Measurements from ENCODE around the gene REEP1. TPM values are rescaled to one million over a fixed set of nuclear protein-coding genes. Genes with fewer than 3 reads are reported as not detected.

Gene REEP1
- total and polyA plus RNA-seq, 9 of the 15 experiments (the other 6 are each of a cell fraction or from before 2014, with no cell fraction given), result 0.11 to 0.67 (median 0.13) TPM

DNA sequence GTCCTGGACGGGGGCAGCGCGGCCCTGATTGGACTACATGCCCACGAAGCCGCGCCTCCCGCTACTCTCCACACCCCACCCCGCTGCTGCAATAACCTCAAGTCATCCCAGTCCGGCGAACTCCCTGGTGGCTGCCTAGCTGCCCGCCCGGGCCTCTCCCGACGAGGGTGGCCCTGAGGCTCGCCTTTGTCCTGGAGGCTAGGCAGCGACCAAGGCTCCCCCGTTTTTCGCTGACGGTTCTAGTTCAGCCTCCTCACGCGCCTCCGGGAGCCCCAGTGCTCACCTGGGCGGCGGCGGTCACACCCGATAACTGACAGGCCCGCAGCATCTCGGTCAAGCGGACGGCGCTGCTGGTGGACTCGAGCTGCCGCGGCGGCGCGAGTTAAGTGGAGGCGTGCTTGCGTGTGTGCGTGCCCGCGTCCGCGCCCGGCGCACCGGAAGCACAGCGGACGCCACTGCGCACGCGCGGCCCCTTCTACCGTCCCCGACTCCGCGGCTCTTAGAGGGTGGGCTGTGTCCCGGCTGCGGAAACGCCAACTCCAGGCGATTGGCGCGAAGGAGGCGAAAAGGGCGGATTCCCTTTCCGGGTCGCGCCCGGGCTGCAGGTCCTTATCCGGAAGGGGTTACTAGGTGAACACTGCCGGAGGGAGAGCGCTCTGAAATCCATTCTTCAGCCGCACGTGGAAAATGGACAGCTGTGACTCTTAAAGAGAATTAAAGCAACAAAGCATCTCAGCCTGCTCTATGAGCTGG, 142.2 kb downstream of the REEP1 start, which contains the start of gene IMMT (continued):
- TF ChIP-seq, protein P1, sequence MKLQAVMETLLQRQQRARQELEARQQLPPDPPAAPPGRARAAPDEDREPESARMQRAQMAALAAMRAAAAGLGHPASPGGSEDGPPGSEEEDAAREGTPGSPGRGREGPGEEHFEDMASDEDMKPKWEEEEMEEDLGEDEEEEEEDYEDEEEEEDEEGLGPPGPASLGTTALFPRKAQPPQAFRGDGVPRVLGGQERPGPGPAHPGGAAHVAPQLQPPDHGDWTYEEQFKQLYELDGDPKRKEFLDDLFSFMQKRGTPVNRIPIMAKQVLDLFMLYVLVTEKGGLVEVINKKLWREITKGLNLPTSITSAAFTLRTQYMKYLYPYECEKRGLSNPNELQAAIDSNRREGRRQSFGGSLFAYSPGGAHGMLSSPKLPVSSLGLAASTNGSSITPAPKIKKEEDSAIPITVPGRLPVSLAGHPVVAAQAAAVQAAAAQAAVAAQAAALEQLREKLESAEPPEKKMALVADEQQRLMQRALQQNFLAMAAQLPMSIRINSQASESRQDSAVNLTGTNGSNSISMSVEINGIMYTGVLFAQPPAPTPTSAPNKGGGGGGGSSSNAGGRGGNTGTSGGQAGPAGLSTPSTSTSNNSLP (IDR thresholded peaks at IDR 0.05; ENCODE audit: borderline replicate concordance, low read depth, low read length), result 0 out of 2 replicates have a peak, but pooled peaks have one; percentile 6
- peak; percentile 27; the same call in 1 of the 2 replicates for TF ChIP-seq BRD4 (IDR thresholded peaks at IDR 0.05)

DNA sequence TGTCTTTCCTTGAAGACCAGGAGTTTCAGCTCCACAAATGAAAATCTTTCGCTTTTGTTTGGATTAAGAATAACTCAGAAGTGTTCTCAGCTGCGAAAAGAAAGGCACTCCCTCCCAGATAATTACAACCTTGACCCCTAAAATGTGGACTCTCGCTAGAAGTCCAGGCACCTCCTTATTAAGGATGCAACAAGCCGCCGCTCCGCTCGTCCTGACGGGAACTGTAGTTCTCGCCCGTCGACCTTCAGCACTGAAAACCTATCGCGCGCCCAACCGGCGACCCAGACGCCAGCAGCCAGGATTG, 142.7 kb downstream of the REEP1 start:
- H3K9ac ChIP-seq (ENCODE audit: insufficient read depth in 1 of 2, low read depth in 2 of 2, low read length in 2 of 2), result peak overlapping the region; percentile 96 to 97
- H2AFZ ChIP-seq (ENCODE audit: low read depth, low read length), result 0 out of 2 replicates have a peak overlapping the region, but pooled peaks have one; percentile 20
- H3K4me1 ChIP-seq (replicated peaks in 1 of 2; ENCODE audit: control insufficient read depth in 2 of 2, insufficient read depth in 2 of 2, low read length in 2 of 2), result peaks cover 24 to 44% of the 10 kb centered on the region in 2 experiments
- 0% methylated on average over 16 of the region's 17 CpGs for WGBS (ENCODE audit: insufficient coverage, low coverage, missing lambda C conversion rate)
- peaks cover 33% of the 10 kb centered on the region for H3K36me3 ChIP-seq (ENCODE audit: control insufficient read depth, insufficient read depth, low read length)
- no peaks in the 10 kb centered on the region for H3K9me1 ChIP-seq (ENCODE audit: control insufficient read depth, insufficient read depth, low read length)
- H3K4me2 ChIP-seq (ENCODE audit: insufficient read depth, low read length), result peak overlapping the region; percentile 98
- in situ Hi-C loops (cut with MboI) (no loop called here), intact Hi-C loops (cut with micrococcal nuclease) (loop anchor here (5.0 kb wide), 1 partner anchor 48 kb away; no protein-coding TSS in a partner anchor)
- BruUV-seq (replicated peaks), result no TSS peak
- ChIA-PET POLR2A (interaction anchor here (0.6 to 13.6 kb wide), 22 partner anchors 8 to 298 kb away, joined by 3 to 134 read pairs (median 4); partner anchors contain the start of genes POLR1A and PTCD3), CTCF (ENCODE audit: low intra/inter-chr PET ratio) (no interaction called here)
- H3K9me3 ChIP-seq (replicated peaks; ENCODE audit: control insufficient read depth, insufficient read depth, low read depth, low read length), result no peaks in the 10 kb centered on the region
- no peaks in the 10 kb centered on the region for H4K20me1 ChIP-seq (replicated peaks; ENCODE audit: control insufficient read depth, insufficient read depth, low read length)
- ATAC-seq (no peak), DNase-seq (ENCODE audit: extremely low read depth in 1 of 4, low spot score in 3 of 4) (peak in 1 of 4 experiments; percentile 98), FAIRE-seq (peak; percentile 81)
- H3K79me2 ChIP-seq (ENCODE audit: control insufficient read depth, insufficient read depth, low read length), result peaks cover 81% of the 10 kb centered on the region
- H3K27me3 ChIP-seq (ENCODE audit: control insufficient read depth in 2 of 2, insufficient read depth in 2 of 2, low read length in 2 of 2), result no peaks in the 10 kb centered on the region
- peak overlapping the region; percentile 98 for H3K27ac ChIP-seq (ENCODE audit: extremely low read depth, low read depth, low read length)
- peak overlapping the region; percentile 79 for H3K4me3 ChIP-seq
- TF ChIP-seq SRSF1 (IDR thresholded peaks at IDR 0.05; ENCODE audit: low read depth, low read length) (no peak), NFATC3 (IDR thresholded peaks at IDR 0.05) (no peak), FOXM1 (IDR thresholded peaks at IDR 0.05; ENCODE audit: low read depth) (0 out of 2 replicates have a peak, but pooled peaks have one; percentile 24), FOXM1 (CRISPR knock-in tag; IDR thresholded peaks at IDR 0.05; ENCODE audit: low read depth) (no peak), ZNF445 (CRISPR knock-in tag; IDR thresholded peaks at IDR 0.05; ENCODE audit: low read depth) (no peak), CHD2 (IDR thresholded peaks at IDR 0.05; ENCODE audit: low read depth, low read length) (peak; percentile 40), NONO (IDR thresholded peaks at IDR 0.05; ENCODE audit: low read depth in 2 of 2, low read length in 1 of 2) (no peak), CBX2 (IDR thresholded peaks at IDR 0.05; ENCODE audit: insufficient read depth, low read length, poor library complexity, severe bottlenecking) (no peak), CAMTA2 (CRISPR knock-in tag; conservative IDR thresholded peaks at IDR 0.05) (no peak), CBFA2T3 (IDR thresholded peaks at IDR 0.05) (no peak)
- TF ChIP-seq, protein P2, sequence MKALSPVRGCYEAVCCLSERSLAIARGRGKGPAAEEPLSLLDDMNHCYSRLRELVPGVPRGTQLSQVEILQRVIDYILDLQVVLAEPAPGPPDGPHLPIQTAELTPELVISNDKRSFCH (CRISPR knock-in tag; IDR thresholded peaks at IDR 0.05), result no peak
- TF ChIP-seq, protein P2 (tag; IDR thresholded peaks at IDR 0.05), result no peak
- TF ChIP-seq, protein P3, sequence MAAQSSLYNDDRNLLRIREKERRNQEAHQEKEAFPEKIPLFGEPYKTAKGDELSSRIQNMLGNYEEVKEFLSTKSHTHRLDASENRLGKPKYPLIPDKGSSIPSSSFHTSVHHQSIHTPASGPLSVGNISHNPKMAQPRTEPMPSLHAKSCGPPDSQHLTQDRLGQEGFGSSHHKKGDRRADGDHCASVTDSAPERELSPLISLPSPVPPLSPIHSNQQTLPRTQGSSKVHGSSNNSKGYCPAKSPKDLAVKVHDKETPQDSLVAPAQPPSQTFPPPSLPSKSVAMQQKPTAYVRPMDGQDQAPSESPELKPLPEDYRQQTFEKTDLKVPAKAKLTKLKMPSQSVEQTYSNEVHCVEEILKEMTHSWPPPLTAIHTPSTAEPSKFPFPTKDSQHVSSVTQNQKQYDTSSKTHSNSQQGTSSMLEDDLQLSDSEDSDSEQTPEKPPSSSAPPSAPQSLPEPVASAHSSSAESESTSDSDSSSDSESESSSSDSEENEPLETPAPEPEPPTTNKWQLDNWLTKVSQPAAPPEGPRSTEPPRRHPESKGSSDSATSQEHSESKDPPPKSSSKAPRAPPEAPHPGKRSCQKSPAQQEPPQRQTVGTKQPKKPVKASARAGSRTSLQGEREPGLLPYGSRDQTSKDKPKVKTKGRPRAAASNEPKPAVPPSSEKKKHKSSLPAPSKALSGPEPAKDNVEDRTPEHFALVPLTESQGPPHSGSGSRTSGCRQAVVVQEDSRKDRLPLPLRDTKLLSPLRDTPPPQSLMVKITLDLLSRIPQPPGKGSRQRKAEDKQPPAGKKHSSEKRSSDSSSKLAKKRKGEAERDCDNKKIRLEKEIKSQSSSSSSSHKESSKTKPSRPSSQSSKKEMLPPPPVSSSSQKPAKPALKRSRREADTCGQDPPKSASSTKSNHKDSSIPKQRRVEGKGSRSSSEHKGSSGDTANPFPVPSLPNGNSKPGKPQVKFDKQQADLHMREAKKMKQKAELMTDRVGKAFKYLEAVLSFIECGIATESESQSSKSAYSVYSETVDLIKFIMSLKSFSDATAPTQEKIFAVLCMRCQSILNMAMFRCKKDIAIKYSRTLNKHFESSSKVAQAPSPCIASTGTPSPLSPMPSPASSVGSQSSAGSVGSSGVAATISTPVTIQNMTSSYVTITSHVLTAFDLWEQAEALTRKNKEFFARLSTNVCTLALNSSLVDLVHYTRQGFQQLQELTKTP (IDR thresholded peaks at IDR 0.05; ENCODE audit: low read depth in 1 of 2, partially characterized antibody in 2 of 2), result peak in 1 of 2 experiments; percentile 83
